Activated naive CD4-positive, alpha-beta T cell treated with anti-CD3 and anti-CD28 coated beads, Interleukin-2, amount 10 ng/mL, durations not matched to agents 7 days and 5 days (primary cell): ENCODE data around the gene DAAM2.

ENCODE experiments used
- CTCF ChIA-PET: fragments of 350-600 bp; sonication (Branson Sonifier 250); formaldehyde crosslinking; loops from one replicate; lab custom pipeline; 2021; ENCODE audit warnings: antibody characterized with exemption; lab: Charles Lee
- DNase-seq: peaks from one replicate; pipeline ENCODE4 v3.0.0-alpha.2; 2020
- H3K27ac Mint-ChIP-seq: one replicate; pipeline ENCODE4 v1.8.0; 2021; ENCODE audit warnings: mild to moderate bottlenecking, moderate library complexity, mixed read lengths
- H3K27me3 Mint-ChIP-seq: one replicate; pipeline ENCODE4 v1.8.0; 2021; ENCODE audit warnings: mild to moderate bottlenecking, mixed read lengths
- H3K36me3 Mint-ChIP-seq: one replicate; pipeline ENCODE4 v1.8.0; 2021; ENCODE audit warnings: mixed read lengths
- H3K4me1 Mint-ChIP-seq: one replicate; pipeline ENCODE4 v1.8.0; 2021; ENCODE audit warnings: mixed read lengths
- H3K4me3 Mint-ChIP-seq: one replicate; pipeline ENCODE4 v1.8.0; 2021; ENCODE audit warnings: mild to moderate bottlenecking, moderate library complexity, mixed read lengths
- H3K9me3 Mint-ChIP-seq: one replicate; pipeline ENCODE4 v1.8.0; 2021; ENCODE audit warnings: mixed read lengths

DAAM2 gene

GRCh38 chr6:39819228-39819627 is 27.1 kb downstream of the DAAM2 start:
- CTCF ChIA-PET = no interaction called here
- peaks cover 4% of the 10 kb centered on the region for H3K27me3 Mint-ChIP-seq
- H3K36me3 Mint-ChIP-seq = no peaks in the 10 kb centered on the region
- H3K9me3 Mint-ChIP-seq = no peaks in the 10 kb centered on the region
- no peak for DNase-seq
- no peak overlapping the region for H3K27ac Mint-ChIP-seq
- no peaks in the 10 kb centered on the region for H3K4me1 Mint-ChIP-seq
- no peak overlapping the region for H3K4me3 Mint-ChIP-seq

GRCh38 chr6:39819676-39820075 is 27.5 kb downstream of the DAAM2 start:
- H3K27ac Mint-ChIP-seq = no peak overlapping the region
- no peaks in the 10 kb centered on the region for H3K4me1 Mint-ChIP-seq
- CTCF ChIA-PET = no interaction called here
- H3K9me3 Mint-ChIP-seq = no peaks in the 10 kb centered on the region
- DNase-seq = no peak
- H3K4me3 Mint-ChIP-seq = no peak overlapping the region
- peaks cover 4% of the 10 kb centered on the region for H3K27me3 Mint-ChIP-seq
- H3K36me3 Mint-ChIP-seq = no peaks in the 10 kb centered on the region

GRCh38 chr6:39820553-39820952 is 28.4 kb downstream of the DAAM2 start:
- Mint-ChIP-seq H3K36me3 (no peaks in the 10 kb centered on the region), H3K4me1 (no peaks in the 10 kb centered on the region), H3K9me3 (no peaks in the 10 kb centered on the region), H3K27ac (no peak overlapping the region), H3K27me3 (peaks cover 4% of the 10 kb centered on the region), H3K4me3 (no peak overlapping the region)
- no peak for DNase-seq
- CTCF ChIA-PET = no interaction called here

- CTCF ChIA-PET = no interaction called here
- no peak overlapping the region for H3K4me3 Mint-ChIP-seq
- no peaks in the 10 kb centered on the region for H3K9me3 Mint-ChIP-seq
- H3K27me3 Mint-ChIP-seq = peaks cover 4% of the 10 kb centered on the region
- H3K36me3 Mint-ChIP-seq = no peaks in the 10 kb centered on the region
- H3K27ac Mint-ChIP-seq = no peak overlapping the region
- H3K4me1 Mint-ChIP-seq = no peaks in the 10 kb centered on the region
- DNase-seq = no peak
These were observed 29.0 kb downstream of the DAAM2 start for GRCh38 chr6:39821046-39821740.

- H3K27ac Mint-ChIP-seq = no peak overlapping the region
- no peaks in the 10 kb centered on the region for H3K4me1 Mint-ChIP-seq
- DNase-seq = no peak
- H3K9me3 Mint-ChIP-seq = no peaks in the 10 kb centered on the region
- CTCF ChIA-PET = no interaction called here
- peaks cover 4% of the 10 kb centered on the region for H3K27me3 Mint-ChIP-seq
- H3K4me3 Mint-ChIP-seq = no peak overlapping the region
- no peaks in the 10 kb centered on the region for H3K36me3 Mint-ChIP-seq
These were observed 29.8 kb downstream of the DAAM2 start for GRCh38 chr6:39821742-39822532.

GRCh38 chr6:39822846-39823815 is 31.0 kb downstream of the DAAM2 start:
- no peaks in the 10 kb centered on the region for H3K9me3 Mint-ChIP-seq
- DNase-seq = no peak
- peaks cover 4% of the 10 kb centered on the region for H3K27me3 Mint-ChIP-seq
- H3K4me1 Mint-ChIP-seq = no peaks in the 10 kb centered on the region
- H3K27ac Mint-ChIP-seq = no peak overlapping the region
- no peaks in the 10 kb centered on the region for H3K36me3 Mint-ChIP-seq
- CTCF ChIA-PET = no interaction called here
- H3K4me3 Mint-ChIP-seq = no peak overlapping the region

GRCh38 chr6:39824030-39824926 is 32.1 kb downstream of the DAAM2 start:
- CTCF ChIA-PET = no interaction called here

GRCh38 chr6:39829331-39829730 is 37.2 kb downstream of the DAAM2 start:
- H3K27me3 Mint-ChIP-seq = no peaks in the 10 kb centered on the region
- DNase-seq = no peak
- H3K36me3 Mint-ChIP-seq = no peaks in the 10 kb centered on the region
- no peaks in the 10 kb centered on the region for H3K4me1 Mint-ChIP-seq
- H3K4me3 Mint-ChIP-seq = no peak overlapping the region
- H3K27ac Mint-ChIP-seq = no peak overlapping the region
- no peaks in the 10 kb centered on the region for H3K9me3 Mint-ChIP-seq
- CTCF ChIA-PET = no interaction called here

More at GRCh38 chr6:39824030-39824926, 32.1 kb downstream of the DAAM2 start:
- no peak overlapping the region for H3K27ac Mint-ChIP-seq
- no peaks in the 10 kb centered on the region for H3K36me3 Mint-ChIP-seq
- no peak overlapping the region for H3K4me3 Mint-ChIP-seq
- no peaks in the 10 kb centered on the region for H3K9me3 Mint-ChIP-seq
- H3K4me1 Mint-ChIP-seq = no peaks in the 10 kb centered on the region
- peaks cover 4% of the 10 kb centered on the region for H3K27me3 Mint-ChIP-seq
- DNase-seq = no peak

- no peak overlapping the region for H3K4me3 Mint-ChIP-seq
- H3K4me1 Mint-ChIP-seq = no peaks in the 10 kb centered on the region
- H3K27ac Mint-ChIP-seq = no peak overlapping the region
- CTCF ChIA-PET = no interaction called here
- H3K36me3 Mint-ChIP-seq = no peaks in the 10 kb centered on the region
- no peak for DNase-seq
- H3K27me3 Mint-ChIP-seq = no peaks in the 10 kb centered on the region
- H3K9me3 Mint-ChIP-seq = no peaks in the 10 kb centered on the region
These were observed 38.3 kb downstream of the DAAM2 start for GRCh38 chr6:39830444-39830843.

GRCh38 chr6:39831701-39832100 is 39.5 kb downstream of the DAAM2 start:
- H3K36me3 Mint-ChIP-seq = no peaks in the 10 kb centered on the region
- no peak overlapping the region for H3K27ac Mint-ChIP-seq
- H3K4me1 Mint-ChIP-seq = no peaks in the 10 kb centered on the region
- H3K9me3 Mint-ChIP-seq = no peaks in the 10 kb centered on the region
- H3K27me3 Mint-ChIP-seq = no peaks in the 10 kb centered on the region
- no peak overlapping the region for H3K4me3 Mint-ChIP-seq
- CTCF ChIA-PET = no interaction called here
- DNase-seq = no peak

GRCh38 chr6:39834278-39834677 is 42.1 kb downstream of the DAAM2 start:
- DNase-seq = no peak
- H3K27me3 Mint-ChIP-seq = peaks cover 4% of the 10 kb centered on the region
- CTCF ChIA-PET = no interaction called here
- no peaks in the 10 kb centered on the region for H3K4me1 Mint-ChIP-seq
- no peak overlapping the region for H3K27ac Mint-ChIP-seq
- no peaks in the 10 kb centered on the region for H3K9me3 Mint-ChIP-seq
- no peak overlapping the region for H3K4me3 Mint-ChIP-seq
- H3K36me3 Mint-ChIP-seq = no peaks in the 10 kb centered on the region

- H3K27ac Mint-ChIP-seq = no peak overlapping the region
- H3K4me3 Mint-ChIP-seq = no peak overlapping the region
- H3K27me3 Mint-ChIP-seq = peaks cover 9% of the 10 kb centered on the region
- no peaks in the 10 kb centered on the region for H3K9me3 Mint-ChIP-seq
- no peak for DNase-seq
- CTCF ChIA-PET = interaction anchor here (1.2 kb wide), 1 partner anchor 30 kb away, joined by 4 read pairs; no protein-coding TSS in a partner anchor
- no peaks in the 10 kb centered on the region for H3K4me1 Mint-ChIP-seq
- no peaks in the 10 kb centered on the region for H3K36me3 Mint-ChIP-seq
These were observed 42.7 kb downstream of the DAAM2 start for GRCh38 chr6:39834866-39835265.

- Mint-ChIP-seq H3K4me3 (no peak overlapping the region), H3K36me3 (no peaks in the 10 kb centered on the region), H3K27me3 (peaks cover 9% of the 10 kb centered on the region), H3K4me1 (no peaks in the 10 kb centered on the region), H3K27ac (no peak overlapping the region), H3K9me3 (no peaks in the 10 kb centered on the region)
- no peak for DNase-seq
- CTCF ChIA-PET = interaction anchor here (1.2 kb wide), 1 partner anchor 29 kb away, joined by 4 read pairs; no protein-coding TSS in a partner anchor
These were observed 43.7 kb downstream of the DAAM2 start for GRCh38 chr6:39835821-39836295.
